Suprapubic skin (tissue), 4 donors: Measurements from ENCODE around the gene SLC9B1. TPM values are rescaled to one million over a fixed set of nuclear protein-coding genes. Genes with fewer than 3 reads are reported as not detected.

Source experiments
- DNase-seq, 2 donors: peaks; one replicate each; pipeline ENCODE4 v3.0.0-alpha.2; 2019; ENCODE audit warnings: low spot score in 2 of 2
- H3K27ac ChIP-seq: fragments of 200-600 bp; sonication (generic); one replicate; pipeline ENCODE4 v1.5.1; 2019
- H3K27me3 ChIP-seq: fragments of 200-600 bp; sonication (generic); one replicate; pipeline ENCODE4 v1.5.1; 2019
- H3K36me3 ChIP-seq: fragments of 200-600 bp; sonication (generic); one replicate; pipeline ENCODE4 v1.5.1; 2019
- H3K4me1 ChIP-seq: fragments of 200-600 bp; sonication (generic); one replicate; pipeline ENCODE4 v1.5.1; 2019
- H3K4me3 ChIP-seq: fragments of 200-600 bp; sonication (generic); one replicate; pipeline ENCODE4 v1.5.1; 2019; ENCODE audit warnings: mild to moderate bottlenecking
- H3K9me3 ChIP-seq: fragments of 200-600 bp; sonication (generic); one replicate; pipeline ENCODE4 v1.5.1; 2019
- EP300 ChIP-seq: sonication (generic); formaldehyde crosslinking; IDR thresholded peaks from one replicate; pipeline ENCODE4 v1.6.1; 2017; ENCODE audit warnings: antibody characterized with exemption
- POLR2A ChIP-seq, 2 donors: fragments of 450-650 bp; IDR thresholded peaks; one replicate each; pipeline ENCODE4 v1.6.1; 2017; ENCODE audit warnings: antibody characterized with exemption in 2 of 2, mild to moderate bottlenecking in 2 of 2, moderate library complexity in 2 of 2
- POLR2AphosphoS5 ChIP-seq, 3 donors: sonication (generic); formaldehyde crosslinking; IDR thresholded peaks; one replicate each; pipeline ENCODE4 v1.6.1; 2017; ENCODE audit warnings: antibody characterized with exemption in 3 of 3
- WGBS: methylation state at CpG from one replicate; pipeline ENCODE4 v1.1.5; 2018; 5-methylcytosine and 5-hydroxymethylcytosine counted together
- total RNA-seq, 4 donors: library from RNA; depleted of rRNA; stranded (reverse); fragments of >200 nt; gene quantifications; one replicate each; pipeline ENCODE4 v1.1.0, GENCODE V29; 2016
- TF ChIP-seq, protein P1 (sequence below), 2 donors: fragments of 200-600 bp in 1 of 2; fragments of 450-650 bp in 1 of 2; sonication (generic) in 1 of 2; IDR thresholded peaks; one replicate each; pipeline ENCODE4 v1.5.1; 2016 to 2019; ENCODE audit warnings: antibody characterized with exemption in 2 of 2, mild to moderate bottlenecking in 1 of 2, moderate library complexity in 1 of 2

The SLC9B1 gene
- total RNA-seq, 4 donors from 2014 or later, result 0.30 to 2.9 TPM; not detected in 2

DNA sequence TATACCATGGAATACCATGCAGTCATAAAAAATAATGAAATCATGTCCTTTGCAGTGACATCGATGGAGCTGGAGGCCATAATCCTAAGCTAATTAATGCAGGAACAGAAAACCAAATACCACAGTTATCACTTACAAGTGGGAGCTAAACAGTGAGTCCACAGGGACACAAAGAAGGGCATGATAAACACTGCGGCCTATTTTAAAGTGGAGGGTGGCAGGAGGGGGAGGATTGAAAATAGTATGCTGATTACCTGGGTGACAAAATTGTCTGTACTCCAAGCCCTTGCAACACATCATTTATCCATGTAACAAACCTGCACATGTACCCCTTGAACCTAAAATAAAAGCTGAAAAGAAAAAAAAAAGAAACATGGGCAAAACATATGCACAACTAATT is 16.7 kb upstream of the SLC9B1 start:
- no peak for DNase-seq
- no peaks in the 10 kb centered on the region for H3K36me3 ChIP-seq
- WGBS, result 96% methylated on average over 2 of the region's 2 CpGs
- H3K9me3 ChIP-seq, result no peaks in the 10 kb centered on the region
- H3K4me1 ChIP-seq, result no peaks in the 10 kb centered on the region
- no peak overlapping the region for H3K4me3 ChIP-seq
- H3K27me3 ChIP-seq, result no peaks in the 10 kb centered on the region
- TF ChIP-seq POLR2AphosphoS5 (IDR thresholded peaks at IDR 0.05) (no peak), EP300 (no peak), POLR2A (IDR thresholded peaks at IDR 0.05) (no peak)
- TF ChIP-seq, protein P1, sequence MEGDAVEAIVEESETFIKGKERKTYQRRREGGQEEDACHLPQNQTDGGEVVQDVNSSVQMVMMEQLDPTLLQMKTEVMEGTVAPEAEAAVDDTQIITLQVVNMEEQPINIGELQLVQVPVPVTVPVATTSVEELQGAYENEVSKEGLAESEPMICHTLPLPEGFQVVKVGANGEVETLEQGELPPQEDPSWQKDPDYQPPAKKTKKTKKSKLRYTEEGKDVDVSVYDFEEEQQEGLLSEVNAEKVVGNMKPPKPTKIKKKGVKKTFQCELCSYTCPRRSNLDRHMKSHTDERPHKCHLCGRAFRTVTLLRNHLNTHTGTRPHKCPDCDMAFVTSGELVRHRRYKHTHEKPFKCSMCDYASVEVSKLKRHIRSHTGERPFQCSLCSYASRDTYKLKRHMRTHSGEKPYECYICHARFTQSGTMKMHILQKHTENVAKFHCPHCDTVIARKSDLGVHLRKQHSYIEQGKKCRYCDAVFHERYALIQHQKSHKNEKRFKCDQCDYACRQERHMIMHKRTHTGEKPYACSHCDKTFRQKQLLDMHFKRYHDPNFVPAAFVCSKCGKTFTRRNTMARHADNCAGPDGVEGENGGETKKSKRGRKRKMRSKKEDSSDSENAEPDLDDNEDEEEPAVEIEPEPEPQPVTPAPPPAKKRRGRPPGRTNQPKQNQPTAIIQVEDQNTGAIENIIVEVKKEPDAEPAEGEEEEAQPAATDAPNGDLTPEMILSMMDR (IDR thresholded peaks at IDR 0.05), result no peak
- no peak overlapping the region for H3K27ac ChIP-seq

DNA sequence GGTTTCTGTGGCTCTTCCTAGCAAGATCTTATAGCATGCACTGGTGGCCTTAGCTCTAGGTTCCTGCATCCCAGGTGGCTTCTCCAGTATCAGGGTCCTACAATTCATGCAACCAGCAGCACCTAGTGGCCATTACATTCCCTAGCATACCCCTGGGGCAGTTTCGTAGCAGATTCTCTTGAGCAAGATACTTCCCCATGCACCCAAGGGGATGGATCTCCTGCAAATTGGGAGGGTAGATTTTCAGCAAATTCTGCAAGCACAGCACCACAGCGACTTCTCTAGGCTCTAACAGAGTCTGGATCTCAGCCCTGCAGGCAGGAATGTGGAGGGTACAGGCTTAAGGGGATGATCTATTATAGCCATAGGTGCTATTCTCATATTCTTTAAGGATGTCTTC is 13.1 kb upstream of the SLC9B1 start:
- DNase-seq, result no peak
- WGBS, result 86% methylated on average over 2 of the region's 2 CpGs
- no peaks in the 10 kb centered on the region for H3K9me3 ChIP-seq
- no peak overlapping the region for H3K4me3 ChIP-seq
- TF ChIP-seq POLR2AphosphoS5 (IDR thresholded peaks at IDR 0.05), result no peak
- no peak for TF ChIP-seq EP300
- TF ChIP-seq, protein P1 (IDR thresholded peaks at IDR 0.05), result no peak
- TF ChIP-seq POLR2A (IDR thresholded peaks at IDR 0.05), result no peak
- no peak overlapping the region for H3K27ac ChIP-seq
- H3K27me3 ChIP-seq, result no peaks in the 10 kb centered on the region
- H3K4me1 ChIP-seq, result no peaks in the 10 kb centered on the region
- H3K36me3 ChIP-seq, result no peaks in the 10 kb centered on the region

DNA sequence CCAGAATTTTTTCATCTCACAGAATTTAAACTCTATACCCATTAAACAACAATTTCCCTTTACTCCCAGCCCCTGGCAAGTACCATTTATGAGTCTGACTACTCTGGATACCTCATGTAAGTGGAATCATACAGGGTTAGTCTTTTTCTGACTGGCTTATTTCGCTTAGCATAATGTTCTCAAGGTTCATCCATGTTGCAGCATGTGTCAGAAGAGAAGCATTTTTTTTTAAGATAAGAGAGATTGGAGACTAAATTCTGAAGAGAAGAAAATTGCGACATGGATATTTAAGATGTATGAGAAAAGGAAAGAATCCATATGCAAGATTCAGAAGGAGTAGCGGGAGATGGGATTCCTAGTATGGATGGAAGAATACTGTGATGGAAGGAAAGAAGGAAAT is 11.3 kb upstream of the SLC9B1 start:
- Histone ChIP-seq H3K4me3 (no peak overlapping the region), H3K9me3 (no peaks in the 10 kb centered on the region), H3K27me3 (no peaks in the 10 kb centered on the region), H3K27ac (no peak overlapping the region), H3K36me3 (no peaks in the 10 kb centered on the region), H3K4me1 (no peaks in the 10 kb centered on the region)
- TF ChIP-seq EP300, result no peak
- TF ChIP-seq POLR2A (IDR thresholded peaks at IDR 0.05), result no peak
- TF ChIP-seq, protein P1 (IDR thresholded peaks at IDR 0.05), result no peak
- no peak for TF ChIP-seq POLR2AphosphoS5 (IDR thresholded peaks at IDR 0.05)
- 92% methylated on average over 3 of the region's 3 CpGs for WGBS
- no peak for DNase-seq

DNA sequence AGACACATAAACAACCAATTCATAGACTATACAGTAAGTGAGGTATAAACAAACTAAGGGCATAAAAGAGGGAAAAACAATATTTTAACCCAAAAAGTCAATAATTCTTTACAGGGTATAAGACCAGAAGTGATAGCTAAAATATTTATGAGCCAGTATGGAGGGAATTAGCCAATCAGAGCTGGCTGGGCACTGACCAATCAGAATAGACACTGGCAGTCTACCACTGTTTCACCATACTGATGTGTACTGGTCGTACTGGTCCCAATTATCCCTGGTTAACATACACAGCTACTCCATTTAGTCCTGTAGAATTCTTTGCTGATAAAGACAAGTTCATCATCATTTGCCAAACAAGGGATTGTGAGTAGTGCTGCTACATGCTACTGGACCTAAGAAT is 9.8 kb upstream of the SLC9B1 start:
- Histone ChIP-seq H3K9me3 (no peaks in the 10 kb centered on the region), H3K4me3 (no peak overlapping the region), H3K27me3 (no peaks in the 10 kb centered on the region), H3K27ac (no peak overlapping the region), H3K4me1 (no peaks in the 10 kb centered on the region), H3K36me3 (no peaks in the 10 kb centered on the region)
- WGBS, result 62% methylated on average over 1 of the region's 1 CpG
- no peak for DNase-seq
- TF ChIP-seq POLR2A (IDR thresholded peaks at IDR 0.05) (no peak), EP300 (no peak), POLR2AphosphoS5 (IDR thresholded peaks at IDR 0.05) (no peak)
- TF ChIP-seq, protein P1 (IDR thresholded peaks at IDR 0.05), result no peak

DNA sequence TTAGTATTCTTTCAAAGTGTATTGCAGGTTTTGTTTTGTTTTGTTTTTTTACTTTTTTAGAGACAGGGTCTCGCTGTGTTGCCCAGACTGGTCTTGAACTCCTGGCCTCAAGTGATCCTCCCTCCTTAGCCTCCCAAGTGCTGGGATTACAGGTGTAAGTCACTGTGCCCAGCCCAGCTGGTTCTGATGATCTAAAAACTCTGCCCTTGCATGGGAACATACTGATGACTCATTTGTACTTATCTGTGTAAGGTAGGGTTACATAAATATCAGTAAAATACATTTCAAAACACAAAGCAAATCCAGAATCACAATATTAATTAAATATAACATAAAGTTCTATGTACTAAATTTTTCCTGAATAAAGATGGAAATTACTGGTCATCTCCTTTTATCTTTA is 7.4 kb upstream of the SLC9B1 start:
- H3K9me3 ChIP-seq, result no peaks in the 10 kb centered on the region
- no peaks in the 10 kb centered on the region for H3K4me1 ChIP-seq
- TF ChIP-seq EP300 (no peak), POLR2AphosphoS5 (IDR thresholded peaks at IDR 0.05) (no peak), POLR2A (IDR thresholded peaks at IDR 0.05) (no peak)
- TF ChIP-seq, protein P1 (IDR thresholded peaks at IDR 0.05), result no peak
- H3K27me3 ChIP-seq, result no peaks in the 10 kb centered on the region
- DNase-seq, result no peak
- no peak overlapping the region for H3K4me3 ChIP-seq
- WGBS, result 97% methylated on average over 1 of the region's 1 CpG
- H3K36me3 ChIP-seq, result no peaks in the 10 kb centered on the region
- H3K27ac ChIP-seq, result no peak overlapping the region
